Fibroblast of lung (primary cell): Measurements from ENCODE around the gene FKBP1A. TPM values are rescaled to one million over a fixed set of nuclear protein-coding genes. Genes with fewer than 3 reads are reported as not detected.

ENCODE experiments used
- DNase-seq, 2 donors: peaks; one replicate each; pipeline versions ENCODE4 v3.0.0 to v3.0.0-alpha.2; 2010; ENCODE audit warnings: low read depth in 2 of 2
- H2AFZ ChIP-seq: 2 replicates; pipeline ENCODE4 v1.5.1; 2012; ENCODE audit warnings: low read length, control low read depth, inconsistent platforms
- H3K27ac ChIP-seq: 2 replicates; pipeline ENCODE4 v1.5.1; 2011; ENCODE audit warnings: low read length, control low read depth; ENCODE audit not compliant: insufficient read depth
- H3K27me3 ChIP-seq: 2 replicates; pipeline ENCODE4 v1.5.1; 2011; ENCODE audit warnings: mild to moderate bottlenecking, low read length; ENCODE audit not compliant: control insufficient read depth, insufficient read depth
- H3K36me3 ChIP-seq: 2 replicates; pipeline ENCODE4 v1.5.1; 2011; ENCODE audit warnings: low read length; ENCODE audit not compliant: control insufficient read depth, insufficient read depth
- H3K4me1 ChIP-seq: 2 replicates; pipeline ENCODE4 v1.5.1; 2011; ENCODE audit warnings: low read length; ENCODE audit not compliant: control insufficient read depth, insufficient read depth; ENCODE audit errors: extremely low read depth
- H3K4me2 ChIP-seq: 2 replicates; pipeline ENCODE4 v1.5.1; 2011; ENCODE audit warnings: low read length, control low read depth; ENCODE audit not compliant: insufficient read depth; ENCODE audit errors: extremely low read depth
- H3K4me3 ChIP-seq, 4 experiments: fragments of 200-600 bp in 1 of 4; sonication (generic) in 1 of 4; replicated peaks in 1 of 4; 2 replicates each; pipeline ENCODE4 v1.5.1; 2011 to 2016; ENCODE audit warnings: low read length in 4 of 4, low read depth in 3 of 4, mild to moderate bottlenecking in 3 of 4, control low read depth in 2 of 4, inconsistent platforms in 1 of 4, mixed read lengths in 1 of 4; ENCODE audit not compliant: insufficient read depth in 1 of 4; ENCODE audit errors: control extremely low read depth in 1 of 4
- H3K79me2 ChIP-seq: 2 replicates; pipeline ENCODE4 v1.5.1; 2012; ENCODE audit warnings: mild to moderate bottlenecking, low read length, inconsistent platforms; ENCODE audit not compliant: control insufficient read depth, insufficient read depth
- H3K9ac ChIP-seq: 2 replicates; pipeline ENCODE4 v1.5.1; 2011; ENCODE audit warnings: mild to moderate bottlenecking, low read length, control low read depth; ENCODE audit not compliant: insufficient read depth
- H3K9me3 ChIP-seq: 2 replicates; pipeline ENCODE4 v1.5.1; 2012; ENCODE audit warnings: low read depth, low read length; ENCODE audit not compliant: control insufficient read depth, insufficient read depth
- H4K20me1 ChIP-seq: 2 replicates; pipeline ENCODE4 v1.5.1; 2011; ENCODE audit warnings: low read length; ENCODE audit not compliant: control insufficient read depth, insufficient read depth; ENCODE audit errors: extremely low read depth
- CTCF ChIP-seq, 2 donors: IDR thresholded peaks in 1 of 2; conservative IDR thresholded peaks in 1 of 2; 1 replicate in 1 of 2; 2 replicates in 1 of 2; pipeline ENCODE4 v1.5.1; 2011 to 2012; ENCODE audit warnings: low read length in 2 of 2, control low read depth in 1 of 2, inconsistent platforms in 1 of 2, low read depth in 1 of 2, mild to moderate bottlenecking in 1 of 2
- EZH2 ChIP-seq: IDR thresholded peaks from 2 replicates; pipeline ENCODE4 v1.5.1; 2012; ENCODE audit warnings: low read length, control low read depth, mild to moderate bottlenecking; ENCODE audit errors: missing control alignments
- polyA plus RNA-seq, 2 donors: library from polyadenylated mRNA; depleted of rRNA in 1 of 2; stranded (reverse) in 1 of 2; unstranded in 1 of 2; fragments of >200 nt; gene quantifications; 2 replicates each; pipeline ENCODE4 v1.2.1, GENCODE V29; 2011 to 2012; ENCODE audit warnings: missing spikeins in 1 of 2
- total RNA-seq: library from RNA; depleted of rRNA; stranded (reverse); fragments of >200 nt; gene quantifications from 2 replicates; pipeline ENCODE4 v1.2.1, GENCODE V29; 2014

Gene FKBP1A
- total and polyA plus RNA-seq, 2 donors (not counting 1 experiment from before 2014, with no cell fraction given), result 120 to 440 TPM

GRCh38 chr20:1388741-1389483, 3.9 kb downstream of the FKBP1A start:
- no peak for TF ChIP-seq EZH2
- TF ChIP-seq CTCF (conservative IDR thresholded peaks at IDR 0.05 in 1 of 2, IDR thresholded peaks at IDR 0.05 in 1 of 2; ENCODE audit: low read depth in 1 of 2, low read length in 2 of 2), result no peak
- Histone ChIP-seq H4K20me1 (no peaks in the 10 kb centered on the region), H3K79me2 (peaks cover 85% of the 10 kb centered on the region), H3K27ac (no peak overlapping the region), H3K36me3 (peaks cover 2% of the 10 kb centered on the region), H3K9ac (no peak overlapping the region), H3K27me3 (no peaks in the 10 kb centered on the region), H2AFZ (no peak overlapping the region), H3K4me1 (peaks cover 19% of the 10 kb centered on the region), H3K4me3 (no peak overlapping the region), H3K9me3 (no peaks in the 10 kb centered on the region), H3K4me2 (no peak overlapping the region)
- DNase-seq, result no peak

- peaks cover 2% of the 10 kb centered on the region for H3K36me3 ChIP-seq
- H4K20me1 ChIP-seq, result no peaks in the 10 kb centered on the region
- H3K79me2 ChIP-seq, result peaks cover 90% of the 10 kb centered on the region
- H3K27ac ChIP-seq, result no peak overlapping the region
- no peak for DNase-seq
- H3K4me1 ChIP-seq, result peaks cover 19% of the 10 kb centered on the region
- TF ChIP-seq CTCF (conservative IDR thresholded peaks at IDR 0.05 in 1 of 2, IDR thresholded peaks at IDR 0.05 in 1 of 2; ENCODE audit: low read depth in 1 of 2, low read length in 2 of 2), result no peak
- no peak for TF ChIP-seq EZH2
- no peak overlapping the region for H3K4me3 ChIP-seq
- no peak overlapping the region for H3K9ac ChIP-seq
- no peak overlapping the region for H3K4me2 ChIP-seq
- no peaks in the 10 kb centered on the region for H3K9me3 ChIP-seq
- no peaks in the 10 kb centered on the region for H3K27me3 ChIP-seq
- no peak overlapping the region for H2AFZ ChIP-seq
These were observed 4.6 kb downstream of the FKBP1A start for GRCh38 chr20:1388253-1388652.

GRCh38 chr20:1386323-1386722, 6.5 kb downstream of the FKBP1A start:
- Histone ChIP-seq H3K9ac (no peak overlapping the region), H3K27me3 (no peaks in the 10 kb centered on the region), H4K20me1 (peaks cover under 1% of the 10 kb centered on the region), H3K4me2 (no peak overlapping the region), H3K9me3 (no peaks in the 10 kb centered on the region), H3K36me3 (peaks cover 2% of the 10 kb centered on the region), H3K4me1 (peaks cover 18% of the 10 kb centered on the region), H3K4me3 (no peak overlapping the region), H3K79me2 (peaks cover 93% of the 10 kb centered on the region), H2AFZ (no peak overlapping the region), H3K27ac (no peak overlapping the region)
- TF ChIP-seq CTCF (conservative IDR thresholded peaks at IDR 0.05 in 1 of 2, IDR thresholded peaks at IDR 0.05 in 1 of 2; ENCODE audit: low read depth in 1 of 2, low read length in 2 of 2) (no peak), EZH2 (no peak)
- no peak for DNase-seq
